Stimulated activated CD4-positive, alpha-beta T cell treated with anti-CD3 and anti-CD28 coated beads, Interleukin-15, amount 100 ng/mL, for 24 hours (primary cell): ENCODE data around the gene RASL10B.
A peak's percentile ranks its signal among the peaks of the same experiment; 100 is the strongest.

Source experiments
- DNase-seq: peaks from one replicate; pipeline ENCODE4 v3.0.0-alpha.2; 2020

RASL10B gene

DNA sequence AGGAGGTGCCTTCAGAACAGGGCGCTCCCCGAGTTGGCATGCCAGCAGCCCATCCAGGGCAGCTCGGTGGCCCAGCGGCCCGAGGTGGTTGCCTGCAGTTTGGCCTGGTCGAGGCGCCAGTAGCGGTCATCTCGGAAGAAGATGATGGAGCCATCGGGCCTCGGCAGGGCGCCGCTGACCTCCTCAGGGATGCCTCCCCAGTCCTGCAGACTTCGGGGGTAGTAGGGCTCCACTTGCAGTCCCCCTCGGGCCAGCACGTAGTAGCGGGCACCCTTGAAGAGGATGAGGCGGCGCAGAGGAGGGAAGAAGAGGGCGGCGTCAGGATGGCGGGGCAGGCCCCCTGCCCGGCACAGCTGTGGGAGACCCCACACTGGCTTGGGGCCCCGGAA lies 35.0 kb downstream of the RASL10B start:
- no peak for DNase-seq

DNA sequence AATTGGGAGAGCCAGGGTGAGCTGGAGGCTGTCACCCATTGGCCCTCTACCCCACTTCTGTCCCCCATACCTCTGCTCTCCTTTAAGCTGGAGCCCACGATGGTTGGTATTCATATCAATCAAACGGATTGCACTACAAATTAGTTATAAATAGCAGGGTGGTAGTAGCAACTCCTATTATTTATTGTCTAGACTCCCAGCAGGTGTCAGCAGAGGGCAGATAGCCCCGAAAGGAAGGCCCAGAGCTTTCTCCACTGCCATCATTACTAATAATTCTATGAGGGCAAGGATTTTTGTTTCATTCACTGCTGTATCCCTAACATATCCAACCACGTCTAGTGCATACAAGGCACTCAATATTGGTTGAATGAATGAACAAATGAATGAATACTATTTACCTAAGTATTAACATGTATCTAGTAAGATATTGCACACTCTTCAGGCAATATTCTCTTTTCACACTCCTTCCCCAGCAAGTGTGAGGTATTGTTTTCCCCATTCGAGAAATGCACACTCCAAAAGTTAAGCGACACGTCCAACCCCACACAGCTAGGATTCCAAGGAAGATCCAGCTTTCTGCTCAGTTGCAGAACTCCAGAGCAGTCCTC lies 35.6 kb downstream of the RASL10B start:
- peak; percentile 43 for DNase-seq

DNA sequence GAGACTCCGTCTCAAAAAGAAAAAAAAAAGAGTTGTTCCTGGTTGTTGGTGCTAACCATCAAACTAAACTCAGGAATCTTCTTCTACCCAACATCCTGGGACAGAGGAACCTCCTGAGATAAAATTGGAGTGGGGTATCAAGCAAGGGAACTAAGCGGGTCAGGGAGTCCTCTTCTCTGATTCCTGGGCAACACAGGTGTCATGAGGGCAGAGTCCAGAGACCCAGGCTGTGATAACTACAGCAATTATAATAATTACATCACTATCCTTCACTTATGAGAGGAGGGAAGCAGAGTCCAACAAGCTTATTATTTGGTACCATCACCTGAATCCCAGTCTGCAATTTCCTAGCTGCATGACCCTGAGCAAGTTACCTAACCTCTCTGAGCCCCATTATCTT lies 37.4 kb downstream of the RASL10B start:
- no peak for DNase-seq

DNA sequence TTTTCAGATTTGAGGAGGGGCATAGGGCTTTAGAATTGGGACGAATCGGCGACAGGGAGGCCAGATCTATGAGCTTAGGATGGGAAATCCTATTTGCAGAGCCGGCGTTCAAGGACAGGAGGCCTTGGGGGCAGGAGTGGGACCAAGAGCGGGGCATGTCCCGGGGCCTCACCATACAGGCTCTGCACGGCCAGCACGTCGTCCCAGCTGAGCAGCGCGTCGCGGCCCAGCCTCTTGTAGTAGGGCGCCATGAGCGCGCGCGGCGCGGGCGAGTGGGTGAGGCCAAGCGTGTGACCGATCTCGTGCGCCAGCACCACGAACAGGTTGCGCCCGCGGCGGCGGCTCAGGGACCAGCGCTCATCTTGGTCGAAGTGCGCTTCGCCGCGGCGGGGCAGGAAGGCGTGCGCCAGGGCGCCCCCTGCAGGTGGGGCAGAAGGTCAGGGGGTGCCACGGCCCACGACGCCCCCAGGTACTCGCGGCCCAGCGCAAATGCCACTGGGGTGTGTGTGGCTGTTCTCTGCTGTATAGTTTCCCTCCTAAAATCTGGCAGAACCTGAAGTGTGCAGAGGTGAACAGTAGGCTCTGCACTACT lies 38.6 kb downstream of the RASL10B start:
- DNase-seq, result no peak

DNA sequence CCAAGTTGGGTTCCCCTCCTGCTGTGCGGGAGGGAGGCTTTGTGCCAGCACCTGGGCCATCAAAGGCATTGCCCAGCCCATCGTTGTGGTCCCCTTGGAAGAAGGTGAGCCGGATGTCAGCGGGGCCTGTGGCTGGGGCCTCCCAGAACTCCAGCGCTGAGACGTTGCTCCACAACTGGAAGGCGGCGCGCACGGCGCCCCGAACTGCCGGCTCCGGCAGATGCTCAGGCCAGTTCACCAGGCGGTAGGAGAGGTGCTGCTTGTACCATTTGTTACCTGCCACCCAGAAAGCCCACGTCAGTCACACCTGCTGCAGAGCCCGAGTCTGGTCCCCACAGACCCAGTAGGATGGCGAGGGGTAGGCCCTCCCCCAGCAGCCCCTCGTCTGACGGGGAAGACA lies 41.7 kb downstream of the RASL10B start:
- no peak for DNase-seq

DNA sequence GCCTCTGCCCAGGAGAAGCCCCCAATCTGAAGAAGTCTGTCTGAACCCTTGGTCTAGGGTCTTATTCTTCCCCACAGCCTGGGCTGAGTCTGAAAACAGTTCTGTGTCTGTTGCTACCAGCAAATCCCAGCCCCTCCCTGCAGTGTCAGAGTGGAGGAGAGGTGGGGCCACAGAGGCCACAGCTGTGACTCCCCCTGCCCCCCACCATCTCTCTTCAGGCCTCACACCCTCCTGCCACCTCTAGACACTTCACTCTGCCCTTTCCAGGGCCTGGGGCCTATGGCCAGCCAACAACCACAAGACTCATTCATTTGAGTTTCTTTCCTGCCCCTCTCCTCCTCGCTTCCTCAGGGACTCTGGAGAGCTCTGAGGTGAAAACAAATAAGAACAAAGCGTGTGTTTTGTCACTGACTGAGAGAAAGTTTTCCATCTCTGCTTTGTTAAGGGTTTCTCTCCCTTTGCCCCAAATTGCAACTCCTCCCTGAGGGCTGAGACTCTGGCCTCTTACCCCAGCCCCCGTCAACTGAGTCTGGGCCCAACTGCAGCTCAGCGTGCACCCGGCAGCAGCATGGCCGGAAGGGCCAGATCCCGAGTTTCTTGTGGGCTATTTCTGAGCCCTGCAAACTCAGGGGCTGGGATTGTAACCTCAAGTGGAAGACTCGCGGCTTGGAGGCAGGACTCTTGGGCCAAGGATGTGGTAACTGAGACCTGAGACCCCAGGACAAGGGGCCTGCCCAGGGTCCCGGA lies 42.4 kb downstream of the RASL10B start:
- no peak for DNase-seq

DNA sequence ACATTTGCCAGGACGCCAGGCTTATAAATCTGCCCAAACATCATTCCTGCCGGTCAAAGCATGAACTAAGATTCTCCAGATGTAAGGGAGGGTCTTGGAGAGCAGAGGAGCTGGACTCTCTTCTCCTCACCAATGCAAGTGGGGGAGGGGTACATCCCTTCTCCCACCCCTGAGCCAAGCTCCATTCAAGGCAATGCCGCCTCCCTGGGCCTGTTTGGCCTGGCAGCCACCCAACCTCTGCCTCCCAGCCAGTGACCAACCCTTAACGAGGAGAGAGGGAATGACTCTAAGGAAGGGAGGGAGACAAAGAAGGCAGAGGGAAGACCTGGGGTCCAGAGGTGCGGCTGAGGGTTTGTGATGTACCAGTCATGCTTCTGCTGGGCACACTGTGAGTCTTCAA lies 43.1 kb downstream of the RASL10B start:
- DNase-seq, result no peak

DNA sequence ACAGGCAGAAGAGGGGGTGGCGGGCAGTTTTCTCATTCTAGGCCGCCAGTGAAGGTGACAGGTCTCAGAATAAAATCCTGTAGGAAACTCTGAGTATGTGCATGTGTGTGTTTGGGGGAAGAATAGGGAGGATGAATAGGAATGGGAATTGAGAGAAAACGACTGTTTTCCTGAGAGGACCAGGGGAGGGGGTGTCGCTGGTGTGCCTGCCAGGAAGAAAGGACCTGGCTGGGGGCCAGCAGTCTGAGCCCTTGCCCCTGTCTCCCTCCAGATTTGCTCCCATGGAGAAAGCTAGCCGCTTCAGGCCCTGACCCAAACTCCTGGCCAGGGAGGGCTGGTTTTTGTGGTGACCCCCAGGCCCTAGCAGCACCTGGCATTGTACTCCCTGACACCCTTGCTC lies 43.6 kb downstream of the RASL10B start:
- DNase-seq, result no peak

DNA sequence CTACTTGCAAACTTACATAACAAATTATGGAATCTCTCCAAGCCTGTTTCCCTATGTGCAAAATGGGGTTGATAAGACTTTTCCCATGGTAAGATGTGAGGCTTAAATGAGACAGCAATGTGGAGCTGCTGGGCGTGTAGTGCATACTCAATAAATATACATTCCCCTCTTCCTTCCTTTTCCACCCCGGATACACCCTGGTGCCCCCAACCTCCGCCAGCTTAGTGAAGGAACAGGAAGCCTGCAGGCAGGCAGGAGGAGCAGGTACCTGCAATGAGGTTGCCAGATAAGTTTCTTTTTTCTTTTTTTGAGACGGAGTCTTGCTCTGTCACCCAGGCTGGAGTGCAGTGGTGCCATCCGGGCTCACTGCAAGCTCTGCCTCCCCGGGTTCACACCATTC lies 44.1 kb downstream of the RASL10B start:
- no peak for DNase-seq

DNA sequence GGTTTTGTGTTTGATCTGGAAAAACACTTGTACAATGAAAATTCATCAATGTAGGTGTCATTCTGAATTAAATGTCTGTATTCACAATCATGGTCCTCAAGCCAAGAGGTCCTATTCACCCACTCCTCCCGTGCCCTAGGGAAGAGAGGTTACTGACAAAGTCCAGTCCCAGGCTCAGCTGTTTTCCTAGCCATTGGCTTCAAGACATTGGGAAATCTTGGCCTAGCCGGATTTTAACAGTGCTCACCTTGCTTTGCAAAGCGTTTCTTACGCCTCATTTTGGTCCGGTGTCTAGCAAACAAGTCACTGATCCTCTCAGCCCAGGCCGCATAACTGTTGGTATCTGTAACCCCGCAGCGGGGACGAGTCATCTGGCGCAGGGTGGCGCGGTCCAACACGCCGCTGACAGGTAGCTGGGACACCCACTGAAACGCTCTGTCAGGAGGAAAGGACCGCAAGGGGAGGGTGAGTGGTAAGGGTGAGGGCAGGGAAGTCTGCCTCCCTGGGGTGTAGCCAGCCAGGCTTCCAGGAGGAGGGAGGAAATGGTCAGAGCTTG lies 47.3 kb downstream of the RASL10B start:
- DNase-seq, result no peak

DNA sequence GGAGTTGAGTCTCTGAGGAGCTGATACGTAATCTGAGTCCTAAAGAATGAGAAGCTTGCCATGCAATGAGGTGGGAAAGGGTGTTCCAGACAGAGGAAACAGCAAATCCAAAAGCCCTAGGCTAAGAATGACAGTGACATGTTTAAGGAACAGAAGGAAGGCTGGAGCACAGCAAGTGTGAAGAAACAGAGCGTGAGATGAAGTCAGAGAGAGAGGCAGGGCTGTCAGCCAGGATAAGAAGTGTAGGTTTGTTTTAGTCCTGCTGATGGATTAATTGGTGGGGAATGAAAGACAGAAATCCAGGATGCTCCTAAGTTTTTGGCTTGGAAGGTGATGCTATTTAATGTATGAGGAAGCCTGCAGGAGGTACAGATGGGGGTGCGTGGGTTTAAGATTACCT lies 49.5 kb downstream of the RASL10B start:
- DNase-seq, result no peak

DNA sequence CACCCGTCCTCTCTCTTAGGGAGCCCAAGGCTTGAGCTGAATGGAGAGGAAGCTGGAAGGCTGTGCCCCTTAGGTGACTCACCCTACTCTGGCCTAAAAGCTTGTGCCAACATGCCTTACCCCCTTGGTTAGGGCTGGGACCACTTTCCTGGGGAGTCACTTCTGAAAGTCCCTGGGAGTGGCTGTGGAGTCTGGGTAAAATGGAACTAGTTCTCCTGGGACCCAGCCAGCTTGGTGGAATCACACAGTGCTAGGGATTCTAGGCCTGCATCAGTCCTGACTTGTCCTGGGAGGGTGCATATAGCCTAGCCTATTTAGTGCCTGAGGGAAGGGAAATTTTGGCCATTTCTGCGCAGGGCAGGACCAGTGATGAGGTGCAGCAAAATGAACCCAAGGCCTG lies 53.5 kb downstream of the RASL10B start:
- no peak for DNase-seq

DNA sequence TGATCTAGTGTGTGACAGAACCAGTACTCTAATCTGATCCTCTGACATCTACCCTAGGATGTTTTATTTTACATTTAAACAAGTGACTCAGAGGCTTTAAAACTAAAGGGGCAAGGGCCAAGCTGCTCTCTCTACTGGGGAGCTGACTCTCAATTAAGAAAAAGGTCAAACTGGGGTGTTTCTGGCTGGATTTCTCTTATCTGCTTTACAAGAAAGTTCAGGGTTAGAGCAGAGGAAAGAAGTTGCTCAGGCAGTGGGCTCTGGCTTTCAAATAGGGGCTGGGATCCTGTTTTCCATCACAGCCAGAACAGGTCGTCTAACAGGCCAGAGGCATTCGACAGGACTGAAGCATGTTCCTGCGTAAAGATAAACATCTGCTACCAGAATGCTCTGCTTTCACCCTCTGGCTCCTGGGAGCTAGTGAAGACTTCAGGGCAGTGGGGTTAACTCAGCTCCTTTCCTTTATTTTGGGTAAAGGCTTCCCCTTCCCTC lies 55.5 kb downstream of the RASL10B start:
- DNase-seq, result no peak

DNA sequence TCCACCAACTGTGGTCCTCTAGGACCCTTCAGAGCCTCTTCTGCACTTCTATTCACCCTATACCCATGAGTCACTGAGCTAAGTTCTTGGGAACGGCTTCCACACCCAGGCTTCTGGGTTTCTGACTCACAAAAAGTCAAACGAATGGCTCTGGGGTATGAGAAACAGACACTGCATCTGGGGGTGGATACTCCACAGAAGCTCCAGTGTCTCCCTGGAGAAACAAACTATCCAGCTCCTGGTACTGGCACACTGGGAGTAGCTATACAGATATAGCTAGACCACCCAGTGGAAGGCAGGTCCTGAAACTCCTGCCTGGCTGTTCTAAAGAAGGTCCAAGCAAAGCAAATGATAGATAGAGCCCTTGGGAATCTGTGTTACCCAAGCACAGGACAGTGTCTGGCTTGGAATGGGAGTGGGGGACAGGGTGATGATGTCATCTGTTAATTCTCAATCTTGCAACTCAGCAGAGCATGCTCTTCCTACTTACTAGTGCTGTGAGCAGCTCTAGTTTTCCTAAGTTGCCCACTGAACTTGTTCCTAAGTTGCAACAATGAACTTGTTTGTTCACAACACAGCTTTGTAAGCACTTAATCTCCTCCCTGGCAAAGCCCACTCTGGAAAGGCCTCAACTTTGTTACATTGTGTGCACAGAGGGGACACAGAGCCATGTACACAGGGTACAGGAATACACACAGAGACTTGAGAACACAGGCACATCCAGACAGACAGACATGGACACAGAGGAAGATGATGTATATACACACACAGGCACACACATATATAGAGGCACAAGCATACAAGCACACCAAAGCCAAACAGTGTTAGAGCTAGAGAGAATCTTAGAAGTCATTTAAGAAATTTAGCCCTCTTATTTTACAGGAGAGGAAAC lies 57.3 kb downstream of the RASL10B start:
- no peak for DNase-seq

DNA sequence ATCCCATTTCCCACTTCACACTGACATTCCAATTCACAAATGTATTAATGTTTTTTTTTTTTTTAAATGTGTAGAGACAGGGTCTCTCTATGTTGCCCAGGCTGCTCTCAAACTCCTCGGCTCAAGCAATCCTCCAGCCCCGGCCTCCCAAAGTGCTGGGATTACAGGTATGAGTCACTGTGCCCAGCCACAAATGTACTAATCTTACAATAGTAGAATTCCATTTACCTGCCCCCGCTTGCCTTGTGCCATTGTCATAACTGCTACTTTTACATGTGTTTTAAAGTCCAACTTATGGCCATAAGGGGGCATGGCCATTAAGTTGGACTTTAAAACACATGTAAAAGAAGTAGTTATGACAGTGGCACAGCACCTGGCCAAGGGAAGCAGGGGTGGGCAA lies 59.4 kb downstream of the RASL10B start:
- no peak for DNase-seq

DNA sequence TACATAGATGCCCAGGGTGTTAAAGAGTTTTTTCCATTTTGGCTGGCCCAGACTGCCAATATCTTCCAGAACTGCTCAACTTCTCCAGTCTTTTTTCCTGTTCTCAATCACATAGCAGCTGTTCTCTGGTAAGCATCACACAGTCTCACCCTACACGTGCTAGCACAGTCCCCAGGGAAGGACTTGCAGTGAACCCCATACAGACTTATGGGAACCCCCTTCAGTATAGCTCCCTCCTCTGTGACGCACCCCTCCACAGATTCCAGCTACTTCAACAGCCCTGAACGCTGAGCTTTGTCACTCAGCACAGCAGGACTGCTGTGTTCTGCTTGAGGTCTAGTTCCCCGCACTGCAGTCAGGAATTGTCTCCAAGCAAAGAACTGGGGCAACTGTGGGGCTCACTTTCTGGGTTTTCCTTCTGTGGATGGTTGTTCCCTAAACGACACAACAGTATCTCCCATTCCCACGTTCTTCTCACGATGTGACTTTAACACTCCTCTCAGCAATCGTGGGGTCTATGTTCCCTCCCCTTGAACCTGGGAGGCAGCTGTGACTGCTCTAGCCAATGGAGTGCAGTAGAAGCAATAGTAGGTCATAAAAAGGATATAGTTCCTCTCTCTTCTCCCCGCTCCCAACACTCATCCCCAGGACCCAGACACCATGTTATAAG lies 60.4 kb downstream of the RASL10B start:
- DNase-seq, result no peak
